GM10266 (cell line): ENCODE results near the gene GPR35.

Experiments used
- DNase-seq: peaks from one replicate; pipeline ENCODE4 v3.0.0; 2012; ENCODE audit errors: extremely low spot score
- CTCF ChIP-seq: IDR thresholded peaks from 2 replicates; pipeline ENCODE4 v1.5.1; 2012; ENCODE audit warnings: mild to moderate bottlenecking, low read depth; ENCODE audit not compliant: control insufficient read depth, insufficient read depth; ENCODE audit errors: missing control alignments

Gene GPR35

DNA sequence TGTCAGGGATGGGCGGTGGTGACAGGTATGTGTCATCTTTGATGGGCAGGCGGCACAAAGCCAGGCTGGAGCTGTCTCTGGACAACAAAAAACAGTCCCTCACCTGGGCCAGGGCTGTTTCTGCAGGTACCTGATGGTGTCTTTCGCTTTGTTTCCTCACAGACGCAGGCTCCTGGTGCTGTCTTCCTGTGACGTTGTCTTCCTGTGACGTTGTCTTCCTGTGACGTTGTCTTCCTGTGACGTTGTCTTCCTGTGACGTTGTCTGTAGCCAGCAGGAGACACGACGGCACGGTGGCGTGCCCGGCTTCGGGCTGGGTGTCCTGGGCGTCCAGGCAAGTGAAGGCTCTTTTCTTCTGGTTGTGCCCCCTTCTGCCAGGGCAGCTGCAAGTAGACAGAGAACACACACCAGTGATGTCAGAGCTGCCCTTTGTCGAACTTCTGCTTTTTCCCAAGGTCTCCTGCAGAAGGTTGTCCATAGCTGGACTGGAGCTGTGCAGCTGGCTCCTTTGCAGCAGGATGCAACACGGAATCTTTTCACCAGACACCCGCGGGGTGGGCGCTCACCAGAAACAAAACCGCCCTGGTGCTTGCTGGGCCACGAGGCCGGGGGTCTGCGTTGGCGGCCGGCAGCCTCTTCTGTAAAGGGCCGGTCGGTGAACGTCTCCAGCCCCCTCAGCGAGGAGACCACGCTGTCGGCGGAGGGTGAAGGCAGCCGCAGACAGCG, 21.1 kb downstream of the GPR35 start:
- TF ChIP-seq CTCF = no peak
- DNase-seq = no peak

GRCh38 chr2:240646900-240647502, 21.7 kb downstream of the GPR35 start:
- TF ChIP-seq CTCF = no peak
- no peak for DNase-seq

DNA sequence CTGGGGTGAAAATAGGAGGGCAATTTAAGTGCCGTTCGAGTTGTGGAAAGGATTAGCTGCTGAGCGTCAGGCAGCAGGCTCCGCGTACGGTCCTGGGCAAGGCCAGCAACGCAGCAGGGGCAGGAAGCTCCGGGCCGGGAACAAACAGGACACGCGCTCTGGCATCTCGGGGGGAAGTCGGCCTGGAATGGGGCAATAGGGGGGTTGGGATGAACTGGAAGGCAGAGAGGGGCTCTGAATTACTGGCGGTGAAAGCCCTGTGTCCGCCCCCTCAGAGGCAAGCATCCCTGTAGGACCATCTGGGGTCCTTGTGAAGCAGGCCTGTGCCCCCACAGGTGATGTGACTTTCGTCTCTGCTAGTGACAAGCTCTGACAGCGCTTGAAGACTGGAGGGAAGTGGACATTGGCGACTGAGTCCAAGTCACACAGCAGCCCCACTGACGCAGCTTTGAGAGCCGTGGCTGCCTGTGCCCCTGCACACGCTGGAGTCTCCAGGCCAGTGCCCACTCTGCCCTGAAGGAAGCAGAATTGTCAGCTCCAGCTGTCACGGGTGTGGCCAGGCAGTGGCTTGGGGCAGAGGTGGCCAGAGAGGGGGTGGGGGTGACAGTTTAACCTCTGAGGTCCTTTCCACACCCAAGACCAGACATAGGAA, 22.3 kb downstream of the GPR35 start:
- no peak for DNase-seq
- no peak for TF ChIP-seq CTCF

- TF ChIP-seq CTCF = no peak
- no peak for DNase-seq
These were observed 22.9 kb downstream of the GPR35 start for GRCh38 chr2:240648155-240648649.

GRCh38 chr2:240648650-240649275, 23.5 kb downstream of the GPR35 start:
- no peak for TF ChIP-seq CTCF
- no peak for DNase-seq

GRCh38 chr2:240649331-240649730, 24.1 kb downstream of the GPR35 start:
- DNase-seq = no peak
- no peak for TF ChIP-seq CTCF
